Measurements from ENCODE around the gene CCDC137. TPM values are rescaled to one million over a fixed set of nuclear protein-coding genes. Genes with fewer than 3 reads are reported as not detected.

CCDC137 gene
- total and polyA plus RNA-seq, 2 of the 13 experiments (the other 11 are each of a cell fraction or from before 2014, with no cell fraction given): 14.6 to 39.1 TPM

- TF ChIP-seq ATF5 (CRISPR knock-in tag; IDR thresholded peaks at IDR 0.05; ENCODE audit: low read depth) (no peak; the same call in 1 of the 2 replicates), ZBTB43 (CRISPR knock-in tag; conservative IDR thresholded peaks at IDR 0.05) (peak; percentile 65; the same call in 1 of the 2 replicates), ZNF205 (CRISPR knock-in tag; IDR thresholded peaks at IDR 0.05) (peak; percentile 66), CREB3 (CRISPR knock-in tag; IDR thresholded peaks at IDR 0.05) (no peak; the same call in 1 of the 2 replicates), SATB2 (CRISPR knock-in tag; IDR thresholded peaks at IDR 0.05) (no peak; the same call in 1 of the 2 replicates), SKIL (CRISPR knock-in tag; IDR thresholded peaks at IDR 0.05; ENCODE audit: borderline replicate concordance) (no peak; the same call in 1 of the 2 replicates), ZNF616 (CRISPR knock-in tag; IDR thresholded peaks at IDR 0.05; ENCODE audit: low read depth) (peak; percentile 85; the same call in 1 of the 2 replicates), ZNF816 (CRISPR knock-in tag; IDR thresholded peaks at IDR 0.05; ENCODE audit: borderline replicate concordance) (no peak), ZNF800 (CRISPR knock-in tag; IDR thresholded peaks at IDR 0.05) (peak; percentile 53), ARID5B (CRISPR knock-in tag; IDR thresholded peaks at IDR 0.05) (no peak; the same call in 1 of the 2 replicates), ZNF260 (CRISPR knock-in tag; IDR thresholded peaks at IDR 0.05; ENCODE audit: borderline replicate concordance, low read depth) (no peak), ETV5 (CRISPR knock-in tag; IDR thresholded peaks at IDR 0.05; ENCODE audit: borderline replicate concordance) (peak; percentile 82), NFATC3 (CRISPR knock-in tag; IDR thresholded peaks at IDR 0.05) (peak; percentile 78), ELK4 (CRISPR knock-in tag; IDR thresholded peaks at IDR 0.05; ENCODE audit: borderline replicate concordance) (peak; percentile 71; the same call in 1 of the 2 replicates)
These were observed at the start of gene CCDC137, which contains the start of gene OXLD1 (continued) for GRCh38 chr17:81666342-81667191.
